ENCODE data around the gene GCKR. TPM values are rescaled to one million over a fixed set of nuclear protein-coding genes. Genes with fewer than 3 reads are reported as not detected.
A peak's percentile ranks its signal among the peaks of the same experiment; 100 is the strongest.

GCKR gene
- total RNA-seq, 1 experiment from 2014 or later, result 17.8 TPM

GRCh38 chr2:27494284-27494943, 2.2 kb upstream of the GCKR start:
- Mint-ChIP-seq H3K27ac (ENCODE audit: unreplicated experiment) (no peak overlapping the region), H3K27me3 (ENCODE audit: unreplicated experiment) (no peaks in the 10 kb centered on the region), H3K4me1 (ENCODE audit: low read depth, unreplicated experiment) (peaks cover 43% of the 10 kb centered on the region), H3K9me3 (ENCODE audit: low read depth, unreplicated experiment) (no peaks in the 10 kb centered on the region), H3K4me3 (ENCODE audit: low read depth, unreplicated experiment) (peak overlapping the region; percentile 57), H3K36me3 (ENCODE audit: insufficient read depth, unreplicated experiment) (peaks cover 31% of the 10 kb centered on the region)
- intact Hi-C loops (cut with micrococcal nuclease; ENCODE audit: unreplicated experiment), result loop anchor here (10.0 kb wide), 1 partner anchor 130 kb away; the partner anchor contains the start of genes CCDC121 and GPN1
- no TSS peak for BruUV-seq (replicated peaks)
- peak; percentile 11 for DNase-seq
- no peak for TF ChIP-seq CTCF (IDR thresholded peaks at IDR 0.05; ENCODE audit: unreplicated experiment)
- CTCF ChIA-PET, result no interaction called here

GRCh38 chr2:27494944-27495554, 1.6 kb upstream of the GCKR start, which contains the start of gene FNDC4:
Gene FNDC4, minus strand, starts transcription at chr2:27495200. Its CDS starts 521 bp downstream, at chr2:27494679.
- no peaks in the 10 kb centered on the region for H3K27me3 Mint-ChIP-seq (ENCODE audit: unreplicated experiment)
- DNase-seq, result peak; percentile 37
- H3K36me3 Mint-ChIP-seq (ENCODE audit: insufficient read depth, unreplicated experiment), result peaks cover 25% of the 10 kb centered on the region
- H3K27ac Mint-ChIP-seq (ENCODE audit: unreplicated experiment), result peak within 1 kb of the TSS; percentile 79
- BruUV-seq (replicated peaks), result no TSS peak
- intact Hi-C loops (cut with micrococcal nuclease; ENCODE audit: unreplicated experiment), result loop anchor here (10.0 kb wide), 1 partner anchor 130 kb away; the partner anchor contains the start of genes CCDC121 and GPN1
- peaks cover 45% of the 10 kb centered on the region for H3K4me1 Mint-ChIP-seq (ENCODE audit: low read depth, unreplicated experiment)
- no peak for TF ChIP-seq CTCF (IDR thresholded peaks at IDR 0.05; ENCODE audit: unreplicated experiment)
- CTCF ChIA-PET, result no interaction called here
- H3K4me3 Mint-ChIP-seq (ENCODE audit: low read depth, unreplicated experiment), result peak within 1 kb of the TSS; percentile 85
- no peaks in the 10 kb centered on the region for H3K9me3 Mint-ChIP-seq (ENCODE audit: low read depth, unreplicated experiment)

- H3K9me3 Mint-ChIP-seq (ENCODE audit: low read depth, unreplicated experiment), result no peaks in the 10 kb centered on the region
- no peak for TF ChIP-seq CTCF (IDR thresholded peaks at IDR 0.05; ENCODE audit: unreplicated experiment)
- no peaks in the 10 kb centered on the region for H3K27me3 Mint-ChIP-seq (ENCODE audit: unreplicated experiment)
- H3K4me1 Mint-ChIP-seq (ENCODE audit: low read depth, unreplicated experiment), result peaks cover 45% of the 10 kb centered on the region
- CTCF ChIA-PET, result interaction anchor here (0.6 kb wide), 1 partner anchor 27 kb away, joined by 6 read pairs; no protein-coding TSS in a partner anchor
- intact Hi-C loops (cut with micrococcal nuclease; ENCODE audit: unreplicated experiment), result loop anchor here (10.0 kb wide), 1 partner anchor 129 kb away; the partner anchor contains the start of genes CCDC121 and GPN1
- peak overlapping the region; percentile 79 for H3K27ac Mint-ChIP-seq (ENCODE audit: unreplicated experiment)
- no peak for DNase-seq
- H3K36me3 Mint-ChIP-seq (ENCODE audit: insufficient read depth, unreplicated experiment), result peaks cover 25% of the 10 kb centered on the region
- H3K4me3 Mint-ChIP-seq (ENCODE audit: low read depth, unreplicated experiment), result peak overlapping the region; percentile 85
- no TSS peak for BruUV-seq (replicated peaks)
These were observed 741 bp upstream of the GCKR start for GRCh38 chr2:27495840-27496356.

GRCh38 chr2:27497288-27497627, 619 bp downstream of the GCKR start:
- intact Hi-C loops (cut with micrococcal nuclease; ENCODE audit: unreplicated experiment), result loop anchor here (10.0 kb wide), 1 partner anchor 128 kb away; the partner anchor contains the start of genes CCDC121 and GPN1
- CTCF ChIA-PET, result no interaction called here
- no peaks in the 10 kb centered on the region for H3K27me3 Mint-ChIP-seq (ENCODE audit: unreplicated experiment)

More at GRCh38 chr2:27497288-27497627, 619 bp downstream of the GCKR start:
- peak overlapping the region; percentile 79 for H3K27ac Mint-ChIP-seq (ENCODE audit: unreplicated experiment)
- DNase-seq, result no peak
- H3K4me1 Mint-ChIP-seq (ENCODE audit: low read depth, unreplicated experiment), result peaks cover 45% of the 10 kb centered on the region
- peak overlapping the region; percentile 85 for H3K4me3 Mint-ChIP-seq (ENCODE audit: low read depth, unreplicated experiment)
- no peak for TF ChIP-seq CTCF (IDR thresholded peaks at IDR 0.05; ENCODE audit: unreplicated experiment)
- H3K36me3 Mint-ChIP-seq (ENCODE audit: insufficient read depth, unreplicated experiment), result peaks cover 25% of the 10 kb centered on the region
- no peaks in the 10 kb centered on the region for H3K9me3 Mint-ChIP-seq (ENCODE audit: low read depth, unreplicated experiment)
- no TSS peak for BruUV-seq (replicated peaks)

Measured in Calu3 (cell line).